OCI-LY7 (cell line): ENCODE data around the gene COLEC12. TPM values are rescaled to one million over a fixed set of nuclear protein-coding genes. Genes with fewer than 3 reads are reported as not detected.

Experiments used
- BruUV-seq: library from RNA; stranded (reverse); fragments of 400-500 nt; replicated peaks from 2 replicates; lab custom pipeline; 2021; lab: Mats Ljungman, UMichigan
- CTCF ChIA-PET: fragments of 300-600 bp; sonication (Branson Sonifier 250); formaldehyde crosslinking; loops from one replicate; lab custom pipeline; 2022; ENCODE audit warnings: antibody characterized with exemption; ENCODE audit not compliant: unreplicated experiment; lab: Charles Lee
- POLR2A ChIA-PET: fragments of 300-600 bp; sonication (Branson Sonifier 250); formaldehyde crosslinking; loops from one replicate; lab custom pipeline; 2022; ENCODE audit warnings: antibody characterized with exemption; lab: Charles Lee
- DNase-seq: peaks from one replicate; pipeline ENCODE4 v3.0.0-alpha.2; 2015; ENCODE audit warnings: low spot score
- H2AFZ ChIP-seq: fragments of 200-600 bp; sonication (generic), shearing (Covaris generic); 2 replicates; pipeline ENCODE4 v1.6.1; 2014; ENCODE audit warnings: mild to moderate bottlenecking, antibody characterized with exemption, low read length, moderate library complexity
- H3K27ac ChIP-seq: fragments of 200-600 bp; sonication (generic); 2 replicates; pipeline ENCODE4 v1.5.1; 2014; ENCODE audit warnings: mixed run types, low read depth, mild to moderate bottlenecking, moderate library complexity, low read length, inconsistent platforms; ENCODE audit not compliant: poor library complexity, severe bottlenecking
- H3K36me3 ChIP-seq: fragments of 200-600 bp; sonication (generic); 2 replicates; pipeline ENCODE4 v1.6.1; 2014; ENCODE audit warnings: mild to moderate bottlenecking, antibody characterized with exemption, low read length, moderate library complexity, mixed read lengths; ENCODE audit not compliant: insufficient read depth
- H3K4me1 ChIP-seq: fragments of 200-600 bp; sonication (generic); 2 replicates; pipeline ENCODE4 v1.5.1; 2014; ENCODE audit warnings: mild to moderate bottlenecking, low read length; ENCODE audit not compliant: insufficient read depth, poor library complexity, severe bottlenecking
- H3K4me2 ChIP-seq: fragments of 200-600 bp; sonication (generic); 2 replicates; pipeline ENCODE4 v1.6.1; 2014; ENCODE audit warnings: mild to moderate bottlenecking, low read length
- H3K4me3 ChIP-seq: fragments of 200-600 bp; sonication (generic); 2 replicates; pipeline ENCODE4 v1.5.1; 2014; ENCODE audit warnings: mild to moderate bottlenecking, low read depth, low read length; ENCODE audit not compliant: poor library complexity, severe bottlenecking
- H3K79me2 ChIP-seq: fragments of 200-600 bp; sonication (generic); 2 replicates; pipeline ENCODE4 v1.6.1; 2016; ENCODE audit warnings: low read depth, mild to moderate bottlenecking, low read length, moderate library complexity, mixed read lengths; ENCODE audit not compliant: insufficient read depth
- H3K9me2 ChIP-seq: fragments of 200-600 bp; sonication (generic); 2 replicates; pipeline ENCODE4 v1.6.1; 2016; ENCODE audit warnings: mild to moderate bottlenecking, low read length, mixed read lengths; ENCODE audit not compliant: insufficient read depth
- H3K9me3 ChIP-seq: fragments of 200-600 bp; sonication (generic); 2 replicates; pipeline ENCODE4 v1.6.1; 2014; ENCODE audit warnings: mild to moderate bottlenecking, mixed run types, low read length, mixed read lengths
- H4K20me1 ChIP-seq: fragments of 200-600 bp; sonication (generic); 2 replicates; pipeline ENCODE4 v1.6.1; 2014; ENCODE audit warnings: mild to moderate bottlenecking, antibody characterized with exemption, low read length, moderate library complexity, mixed read lengths; ENCODE audit not compliant: insufficient read depth
- EZH2phosphoT487 ChIP-seq: fragments of 200-600 bp; sonication (generic); IDR thresholded peaks from 2 replicates; pipeline ENCODE4 v1.6.1; 2018; ENCODE audit warnings: low read depth, borderline replicate concordance, mild to moderate bottlenecking, mixed run types, antibody characterized with exemption, low read length, moderate library complexity, mixed read lengths
- intact Hi-C: fragments of 100-400 bp; cut with micrococcal nuclease; formaldehyde crosslinking; loops from one replicate; pipeline ENCODE4 v1.10.0; 2022; ENCODE audit not compliant: unreplicated experiment
- total RNA-seq, 2 experiments: library from RNA; depleted of rRNA in 1 of 2; stranded (reverse); fragments of >200 nt in 1 of 2; shearing (Covaris generic) in 1 of 2; gene quantifications; 2 replicates each; pipeline ENCODE4 v1.2.3, GENCODE V29; 2014 to 2022
- TF ChIP-seq, protein P1 (sequence below): fragments of 200-600 bp; sonication (generic); conservative IDR thresholded peaks from 2 replicates; pipeline ENCODE4 v1.5.1; 2014; ENCODE audit warnings: mild to moderate bottlenecking, antibody characterized with exemption, low read length, moderate library complexity, mixed read lengths

Gene COLEC12
- total RNA-seq, 2 experiments from 2014 or later, result not detected

DNA sequence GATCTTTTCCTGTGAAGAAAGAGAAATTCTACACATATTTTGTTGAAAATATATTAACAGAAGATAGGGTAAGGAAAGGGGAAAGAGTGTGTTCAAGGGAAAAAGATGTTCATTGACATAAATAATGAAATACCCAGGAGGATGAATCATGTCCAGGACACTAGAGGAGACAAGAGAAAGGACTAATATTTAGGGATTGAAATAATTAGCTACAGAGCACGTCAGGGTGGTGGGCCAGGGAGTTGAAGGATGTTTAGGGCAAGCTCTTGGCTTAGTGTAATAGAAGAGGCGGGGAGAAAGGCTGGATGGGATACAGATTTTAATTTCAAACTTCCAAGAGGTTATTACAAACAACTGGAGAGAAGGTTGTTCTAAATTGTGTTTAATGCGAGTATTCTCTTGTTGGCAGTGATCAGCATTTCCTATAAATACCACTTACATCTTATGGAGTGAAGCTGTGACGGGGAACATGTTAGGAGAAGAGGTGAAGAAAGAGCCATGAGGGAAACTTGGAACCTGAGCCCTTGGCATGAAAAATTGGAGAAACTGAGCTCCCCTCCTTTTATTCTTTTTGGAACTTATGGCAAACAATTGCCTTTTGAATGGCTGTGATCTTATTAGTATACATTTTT is 43.1 kb upstream of the COLEC12 start:
- no peaks in the 10 kb centered on the region for H3K4me1 ChIP-seq
- no peak for DNase-seq
- no peaks in the 10 kb centered on the region for H3K36me3 ChIP-seq
- H3K4me2 ChIP-seq, result no peak overlapping the region
- TF ChIP-seq, protein P1, sequence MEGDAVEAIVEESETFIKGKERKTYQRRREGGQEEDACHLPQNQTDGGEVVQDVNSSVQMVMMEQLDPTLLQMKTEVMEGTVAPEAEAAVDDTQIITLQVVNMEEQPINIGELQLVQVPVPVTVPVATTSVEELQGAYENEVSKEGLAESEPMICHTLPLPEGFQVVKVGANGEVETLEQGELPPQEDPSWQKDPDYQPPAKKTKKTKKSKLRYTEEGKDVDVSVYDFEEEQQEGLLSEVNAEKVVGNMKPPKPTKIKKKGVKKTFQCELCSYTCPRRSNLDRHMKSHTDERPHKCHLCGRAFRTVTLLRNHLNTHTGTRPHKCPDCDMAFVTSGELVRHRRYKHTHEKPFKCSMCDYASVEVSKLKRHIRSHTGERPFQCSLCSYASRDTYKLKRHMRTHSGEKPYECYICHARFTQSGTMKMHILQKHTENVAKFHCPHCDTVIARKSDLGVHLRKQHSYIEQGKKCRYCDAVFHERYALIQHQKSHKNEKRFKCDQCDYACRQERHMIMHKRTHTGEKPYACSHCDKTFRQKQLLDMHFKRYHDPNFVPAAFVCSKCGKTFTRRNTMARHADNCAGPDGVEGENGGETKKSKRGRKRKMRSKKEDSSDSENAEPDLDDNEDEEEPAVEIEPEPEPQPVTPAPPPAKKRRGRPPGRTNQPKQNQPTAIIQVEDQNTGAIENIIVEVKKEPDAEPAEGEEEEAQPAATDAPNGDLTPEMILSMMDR, result no peak
- TF ChIP-seq EZH2phosphoT487, result no peak
- H3K4me3 ChIP-seq, result no peak overlapping the region
- no peaks in the 10 kb centered on the region for H3K79me2 ChIP-seq
- POLR2A ChIA-PET, result no interaction called here
- no peaks in the 10 kb centered on the region for H4K20me1 ChIP-seq
- BruUV-seq, result no TSS peak
- CTCF ChIA-PET, result no interaction called here
- no peak overlapping the region for H2AFZ ChIP-seq
- H3K27ac ChIP-seq, result no peak overlapping the region
- intact Hi-C loops, result no loop called here
- H3K9me2 ChIP-seq, result no peaks in the 10 kb centered on the region
- H3K9me3 ChIP-seq, result no peaks in the 10 kb centered on the region

DNA sequence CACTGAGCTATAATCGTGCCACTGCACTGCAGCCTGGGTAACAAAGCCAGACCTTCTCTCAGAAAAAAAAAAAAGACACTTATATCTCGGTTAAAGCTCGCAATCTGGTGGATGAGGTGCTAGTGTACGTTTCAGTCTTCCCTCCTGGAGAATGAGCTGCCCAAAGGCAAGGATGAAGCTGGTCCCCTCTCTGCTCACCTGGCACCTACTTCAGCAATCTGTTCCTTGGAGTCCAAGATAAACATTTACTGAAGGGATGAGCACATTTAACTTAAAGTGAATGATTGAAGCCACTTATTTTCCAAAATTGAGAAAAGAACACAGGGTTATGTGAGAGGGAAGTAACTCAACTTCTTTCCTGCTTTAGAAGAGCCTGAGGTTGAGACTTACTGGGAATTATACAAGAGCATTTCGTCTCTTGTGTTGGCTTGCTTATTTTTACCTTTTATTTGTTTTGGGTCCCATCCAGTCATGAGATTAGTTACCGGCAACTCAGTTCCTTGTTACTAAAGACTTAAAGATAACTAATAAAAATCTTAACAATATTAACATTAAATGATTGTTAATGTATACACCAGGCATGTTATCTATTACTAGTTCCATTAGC is 33.6 kb upstream of the COLEC12 start:
- H3K4me2 ChIP-seq, result no peak overlapping the region
- no peak for DNase-seq
- H3K36me3 ChIP-seq, result no peaks in the 10 kb centered on the region
- CTCF ChIA-PET, result no interaction called here
- intact Hi-C loops, result no loop called here
- no peak overlapping the region for H3K27ac ChIP-seq
- H3K9me2 ChIP-seq, result no peaks in the 10 kb centered on the region
- no peak overlapping the region for H2AFZ ChIP-seq
- no peaks in the 10 kb centered on the region for H3K79me2 ChIP-seq
- H4K20me1 ChIP-seq, result no peaks in the 10 kb centered on the region
- no peaks in the 10 kb centered on the region for H3K4me1 ChIP-seq
- no peak for TF ChIP-seq EZH2phosphoT487
- TF ChIP-seq, protein P1, result no peak
- no TSS peak for BruUV-seq
- H3K4me3 ChIP-seq, result no peak overlapping the region
- POLR2A ChIA-PET, result no interaction called here
- no peaks in the 10 kb centered on the region for H3K9me3 ChIP-seq

DNA sequence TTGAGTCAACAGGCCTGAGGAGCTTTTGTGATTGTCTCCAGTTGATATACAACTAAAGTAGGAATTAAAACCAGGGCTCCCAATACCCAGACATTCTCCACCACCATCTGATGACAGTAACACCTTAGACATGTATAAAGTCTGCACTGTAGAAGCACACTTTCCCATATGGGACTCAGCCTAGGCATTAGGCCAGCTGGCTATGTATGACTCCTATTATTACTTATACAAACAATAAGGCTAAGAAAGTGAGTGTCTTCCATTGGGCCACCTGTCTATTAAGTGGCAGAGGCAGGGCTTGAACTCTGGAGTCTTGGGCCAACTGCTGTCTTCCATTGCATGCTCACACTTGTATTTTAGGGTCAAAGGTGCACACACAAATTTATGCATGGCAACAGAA is 32.1 kb upstream of the COLEC12 start:
- no peak for TF ChIP-seq EZH2phosphoT487
- TF ChIP-seq, protein P1, result no peak
- CTCF ChIA-PET, result no interaction called here
- BruUV-seq, result no TSS peak

More for the DNA sequence above, 32.1 kb upstream of the COLEC12 start:
- Histone ChIP-seq H3K4me2 (no peak overlapping the region), H3K27ac (no peak overlapping the region), H2AFZ (no peak overlapping the region), H4K20me1 (no peaks in the 10 kb centered on the region), H3K4me3 (no peak overlapping the region), H3K36me3 (no peaks in the 10 kb centered on the region), H3K9me3 (no peaks in the 10 kb centered on the region), H3K79me2 (no peaks in the 10 kb centered on the region), H3K9me2 (no peaks in the 10 kb centered on the region), H3K4me1 (no peaks in the 10 kb centered on the region)
- DNase-seq, result no peak
- intact Hi-C loops, result no loop called here
- POLR2A ChIA-PET, result no interaction called here
